Endothelial cell of umbilical vein (primary cell): Measurements from ENCODE around the gene TMEM182.

Experiments used
- FOS ChIP-seq: IDR thresholded peaks from 2 replicates; pipeline ENCODE4 v1.6.1; 2011; ENCODE audit warnings: mild to moderate bottlenecking, low read length, moderate library complexity, borderline replicate concordance; ENCODE audit not compliant: insufficient read depth
- POLR2AphosphoS5 ChIP-seq: IDR thresholded peaks from 2 replicates; pipeline ENCODE4 v1.6.1; 2012; ENCODE audit warnings: low read depth, mild to moderate bottlenecking, control low read depth, low read length, moderate library complexity; ENCODE audit not compliant: insufficient read depth

- TF ChIP-seq FOS (no peak), POLR2AphosphoS5 (no peak)
Measured at GRCh38 chr2:102784940-102785339, 23.1 kb downstream of the TMEM182 start.
